Large intestine (tissue), 3 donors: ENCODE data around the gene TALDO1. TPM values are rescaled to one million over a fixed set of nuclear protein-coding genes. Genes with fewer than 3 reads are reported as not detected.

Experiments
- DNase-seq, 2 donors: peaks; one replicate each; pipeline versions ENCODE4 v3.0.0 to v3.0.0-alpha.2; 2013
- H3K27ac ChIP-seq: one replicate; pipeline ENCODE4 v1.5.1; 2013; ENCODE audit warnings: low read length
- H3K27me3 ChIP-seq: 2 replicates; pipeline ENCODE4 v1.6.1; 2013; ENCODE audit warnings: low read length; ENCODE audit not compliant: control insufficient read depth, insufficient read depth
- H3K36me3 ChIP-seq: 2 replicates; pipeline ENCODE4 v1.6.1; 2013; ENCODE audit warnings: low read length; ENCODE audit not compliant: control insufficient read depth, insufficient read depth
- H3K4me1 ChIP-seq: one replicate; pipeline ENCODE4 v1.6.1; 2013; ENCODE audit warnings: low read length; ENCODE audit not compliant: control insufficient read depth, insufficient read depth
- H3K4me3 ChIP-seq: one replicate; pipeline ENCODE4 v1.5.1; 2013; ENCODE audit warnings: low read length
- H3K9me3 ChIP-seq: one replicate; pipeline ENCODE4 v1.6.1; 2013; ENCODE audit warnings: mild to moderate bottlenecking, low read depth, low read length, moderate library complexity; ENCODE audit not compliant: control insufficient read depth
- WGBS: methylation state at CpG from one replicate; pipeline ENCODE4 v1.1.5; 2013; ENCODE audit warnings: low lambda C conversion rate; ENCODE audit not compliant: insufficient coverage; 5-methylcytosine and 5-hydroxymethylcytosine counted together
- polyA plus RNA-seq: library from polyadenylated mRNA; unstranded; fragments of 120-200 nt; gene quantifications from one replicate; pipeline ENCODE4 v1.2.1, GENCODE V29; 2013

Gene TALDO1
- polyA plus RNA-seq, 1 donor, result 92.4 TPM

GRCh38 chr11:767238-767637 lies 20.0 kb downstream of the TALDO1 start:
- H3K4me3 ChIP-seq, result no peak overlapping the region
- no peaks in the 10 kb centered on the region for H3K9me3 ChIP-seq
- DNase-seq, result no peak
- WGBS, result no CpG with 5 or more reads among the region's 11 CpGs
- no peaks in the 10 kb centered on the region for H3K27me3 ChIP-seq
- peaks cover 72% of the 10 kb centered on the region for H3K36me3 ChIP-seq
- no peak overlapping the region for H3K27ac ChIP-seq
- H3K4me1 ChIP-seq, result peaks cover 12% of the 10 kb centered on the region

- DNase-seq, result no peak
- Histone ChIP-seq H3K4me1 (peaks cover 2% of the 10 kb centered on the region), H3K27ac (no peak overlapping the region), H3K9me3 (no peaks in the 10 kb centered on the region), H3K4me3 (no peak overlapping the region), H3K27me3 (no peaks in the 10 kb centered on the region), H3K36me3 (peaks cover 75% of the 10 kb centered on the region)
- WGBS, result no CpG with 5 or more reads among the region's 23 CpGs
Observed at GRCh38 chr11:769887-770641, 22.8 kb downstream of the TALDO1 start.

GRCh38 chr11:770642-771616 lies 23.7 kb downstream of the TALDO1 start:
- WGBS, result no CpG with 5 or more reads among the region's 32 CpGs
- Histone ChIP-seq H3K36me3 (peaks cover 71% of the 10 kb centered on the region), H3K27me3 (no peaks in the 10 kb centered on the region), H3K27ac (no peak overlapping the region), H3K4me3 (no peak overlapping the region), H3K4me1 (peaks cover 7% of the 10 kb centered on the region), H3K9me3 (no peaks in the 10 kb centered on the region)
- no peak for DNase-seq

- no peak for DNase-seq
- Histone ChIP-seq H3K27me3 (no peaks in the 10 kb centered on the region), H3K27ac (no peak overlapping the region), H3K4me3 (no peak overlapping the region), H3K4me1 (peaks cover 11% of the 10 kb centered on the region), H3K36me3 (peaks cover 63% of the 10 kb centered on the region), H3K9me3 (no peaks in the 10 kb centered on the region)
- WGBS, result no CpG with 5 or more reads among the region's 15 CpGs
Observed at GRCh38 chr11:771617-772204, 24.4 kb downstream of the TALDO1 start.

- H3K4me3 ChIP-seq, result no peak overlapping the region
- peaks cover 11% of the 10 kb centered on the region for H3K4me1 ChIP-seq
- no CpG with 5 or more reads among the region's 34 CpGs for WGBS
- H3K27me3 ChIP-seq, result no peaks in the 10 kb centered on the region
- H3K36me3 ChIP-seq, result peaks cover 55% of the 10 kb centered on the region
- DNase-seq, result no peak
- H3K27ac ChIP-seq, result no peak overlapping the region
- no peaks in the 10 kb centered on the region for H3K9me3 ChIP-seq
Observed at GRCh38 chr11:772429-773390, 25.4 kb downstream of the TALDO1 start.

GRCh38 chr11:773425-773824 lies 26.2 kb downstream of the TALDO1 start:
- H3K9me3 ChIP-seq, result no peaks in the 10 kb centered on the region
- no peaks in the 10 kb centered on the region for H3K27me3 ChIP-seq
- no CpG with 5 or more reads among the region's 5 CpGs for WGBS
- H3K27ac ChIP-seq, result no peak overlapping the region
- H3K4me1 ChIP-seq, result peaks cover 16% of the 10 kb centered on the region
- DNase-seq, result no peak
- no peak overlapping the region for H3K4me3 ChIP-seq
- H3K36me3 ChIP-seq, result peaks cover 55% of the 10 kb centered on the region

- Histone ChIP-seq H3K4me1 (peaks cover 20% of the 10 kb centered on the region), H3K27me3 (no peaks in the 10 kb centered on the region), H3K27ac (no peak overlapping the region), H3K9me3 (no peaks in the 10 kb centered on the region), H3K36me3 (peaks cover 55% of the 10 kb centered on the region), H3K4me3 (no peak overlapping the region)
- WGBS, result no CpG with 5 or more reads among the region's 9 CpGs
- DNase-seq, result no peak
Observed at GRCh38 chr11:773830-774229, 26.6 kb downstream of the TALDO1 start.

GRCh38 chr11:774873-775592 lies 27.8 kb downstream of the TALDO1 start:
- Histone ChIP-seq H3K4me1 (peaks cover 27% of the 10 kb centered on the region), H3K9me3 (no peaks in the 10 kb centered on the region), H3K27ac (no peak overlapping the region), H3K36me3 (peaks cover 54% of the 10 kb centered on the region), H3K27me3 (no peaks in the 10 kb centered on the region), H3K4me3 (no peak overlapping the region)
- no peak for DNase-seq
- WGBS, result no CpG with 5 or more reads among the region's 20 CpGs

GRCh38 chr11:776263-776560 lies 28.9 kb downstream of the TALDO1 start:
- peaks cover 27% of the 10 kb centered on the region for H3K4me1 ChIP-seq

More at GRCh38 chr11:776263-776560, 28.9 kb downstream of the TALDO1 start:
- no peak for DNase-seq
- H3K4me3 ChIP-seq, result peak overlapping the region; percentile 91
- no peaks in the 10 kb centered on the region for H3K9me3 ChIP-seq
- no CpG with 5 or more reads among the region's 11 CpGs for WGBS
- H3K27me3 ChIP-seq, result no peaks in the 10 kb centered on the region
- H3K36me3 ChIP-seq, result peaks cover 46% of the 10 kb centered on the region
- H3K27ac ChIP-seq, result no peak overlapping the region
